HepG2 (cell line): Measurements from ENCODE around the gene DNLZ. TPM values are rescaled to one million over a fixed set of nuclear protein-coding genes. Genes with fewer than 3 reads are reported as not detected.

Experiments
- ARNT ChIP-seq: fragments of 450-650 bp; IDR thresholded peaks from 2 replicates; pipeline ENCODE4 v1.6.1; 2017
- CBFB ChIP-seq: sonication (generic); formaldehyde crosslinking; IDR thresholded peaks from 2 replicates; pipeline ENCODE4 v1.4.0; 2020; ENCODE audit warnings: missing genetic modification reagents
- CEBPZ ChIP-seq: IDR thresholded peaks from 2 replicates; pipeline ENCODE4 v1.6.1; 2012; ENCODE audit warnings: low read length, improper control_type of control experiment
- ESRRA ChIP-seq: sonication (generic); formaldehyde crosslinking; IDR thresholded peaks from 2 replicates; pipeline ENCODE4 v1.5.1; 2020; ENCODE audit warnings: mild to moderate bottlenecking, low read depth, missing genetic modification reagents
- GABPB1 ChIP-seq: IDR thresholded peaks from 2 replicates; pipeline ENCODE4 v1.6.1; 2016; ENCODE audit warnings: mild to moderate bottlenecking, missing genetic modification reagents, moderate library complexity, missing compliant biosample characterization
- HDAC2 ChIP-seq: sonication (generic); formaldehyde crosslinking; IDR thresholded peaks from 2 replicates; pipeline ENCODE4 v1.4.0; 2020; ENCODE audit warnings: missing genetic modification reagents
- JUND ChIP-seq: sonication (generic); formaldehyde crosslinking; IDR thresholded peaks from 2 replicates; pipeline ENCODE4 v1.8.0; 2022; ENCODE audit warnings: mild to moderate bottlenecking, missing genetic modification reagents
- LBX2 ChIP-seq: sonication (generic); formaldehyde crosslinking; IDR thresholded peaks from 2 replicates; pipeline ENCODE4 v1.5.0; 2020; ENCODE audit warnings: missing genetic modification reagents, mild to moderate bottlenecking, borderline replicate concordance
- MYPOP ChIP-seq: sonication (generic); formaldehyde crosslinking; IDR thresholded peaks from 2 replicates; pipeline ENCODE4 v1.8.1; 2023; ENCODE audit warnings: mild to moderate bottlenecking, moderate library complexity, missing genetic modification reagents
- NR2C2 ChIP-seq: sonication (generic); formaldehyde crosslinking; IDR thresholded peaks from 2 replicates; pipeline ENCODE4 v1.4.0; 2020; ENCODE audit warnings: missing genetic modification reagents, mild to moderate bottlenecking, moderate library complexity, borderline replicate concordance
- NR2F2 ChIP-seq: IDR thresholded peaks from 2 replicates; pipeline ENCODE4 v1.6.1; 2012; ENCODE audit warnings: low read depth, inconsistent platforms, borderline replicate concordance
- RARA ChIP-seq: IDR thresholded peaks from 2 replicates; pipeline ENCODE4 v1.6.1; 2016; ENCODE audit warnings: missing genetic modification reagents, missing compliant biosample characterization
- SOX6 ChIP-seq, 2 experiments: fragments of 450-650 bp in 1 of 2; sonication (generic) in 1 of 2; formaldehyde crosslinking in 1 of 2; IDR thresholded peaks; 2 replicates each; pipeline versions ENCODE4 v1.4.0 to v1.6.1; 2017 to 2020; ENCODE audit warnings: antibody characterized with exemption in 1 of 2, mild to moderate bottlenecking in 1 of 2, missing genetic modification reagents in 1 of 2
- SP5 ChIP-seq: IDR thresholded peaks from 2 replicates; pipeline ENCODE4 v1.6.1; 2016; ENCODE audit warnings: low read depth, borderline replicate concordance
- TERF1 ChIP-seq: sonication (generic); formaldehyde crosslinking; IDR thresholded peaks from 2 replicates; pipeline ENCODE4 v1.8.0; 2022; ENCODE audit warnings: mild to moderate bottlenecking, missing genetic modification reagents, moderate library complexity
- UBTF ChIP-seq: sonication (generic); formaldehyde crosslinking; IDR thresholded peaks from 2 replicates; pipeline ENCODE4 v1.4.0; 2020; ENCODE audit warnings: mild to moderate bottlenecking, missing genetic modification reagents
- ZBTB34 ChIP-seq: sonication (generic); formaldehyde crosslinking; IDR thresholded peaks from 2 replicates; pipeline ENCODE4 v1.8.0; 2022; ENCODE audit warnings: mild to moderate bottlenecking, missing genetic modification reagents
- ZFP41 ChIP-seq: sonication (generic); formaldehyde crosslinking; IDR thresholded peaks from 2 replicates; pipeline ENCODE4 v1.4.0; 2020; ENCODE audit warnings: mild to moderate bottlenecking, missing genetic modification reagents, borderline replicate concordance
- ZMYM4 ChIP-seq: sonication (generic); formaldehyde crosslinking; IDR thresholded peaks from 2 replicates; pipeline ENCODE4 v1.8.1; 2023; ENCODE audit warnings: mild to moderate bottlenecking, missing genetic modification reagents
- ZNF12 ChIP-seq: sonication (generic); formaldehyde crosslinking; IDR thresholded peaks from 2 replicates; pipeline ENCODE4 v1.5.0; 2020; ENCODE audit warnings: missing genetic modification reagents
- ZNF652 ChIP-seq: IDR thresholded peaks from 2 replicates; pipeline ENCODE4 v1.6.1; 2016; ENCODE audit warnings: low read depth, borderline replicate concordance
- polyA plus RNA-seq, 8 experiments: library from polyadenylated mRNA; depleted of rRNA in 3 of 8; stranded (reverse) in 7 of 8; unstranded in 1 of 8; fragments of >200 nt; fragmentation: Illumina TruSeq in 4 of 8; extraction: Trizol in 4 of 8; gene quantifications; 2 replicates each; pipeline versions ENCODE4 v1.2.1 to v1.2.3, GENCODE V29; 2011 to 2016; ENCODE audit warnings: low read depth in 4 of 8, missing spikeins in 1 of 8, mixed read lengths in 1 of 8; ENCODE audit not compliant: insufficient read depth in 1 of 8
- total RNA-seq, 5 experiments: library from RNA; depleted of rRNA; stranded (reverse); fragments of >200 nt; fragmentation: Illumina TruSeq; extraction: Trizol; gene quantifications; 2 replicates each; pipeline ENCODE4 v1.2.3, GENCODE V29; 2016; ENCODE audit warnings: low read depth in 1 of 5

DNLZ gene
- total and polyA plus RNA-seq, 2 of the 13 experiments (the other 11 are each of a cell fraction or from before 2014, with no cell fraction given) = 3.4 to 8.0 TPM

- TF ChIP-seq MYPOP (CRISPR knock-in tag) = no peak
- no peak for TF ChIP-seq CEBPZ
- TF ChIP-seq GABPB1 (CRISPR knock-in tag) = peak; percentile 18; the same call in 1 of the 2 replicates
- no peak for TF ChIP-seq ZFP41 (CRISPR knock-in tag)
- no peak for TF ChIP-seq NR2C2 (CRISPR knock-in tag)
- TF ChIP-seq ZNF12 = no peak
- no peak for TF ChIP-seq ZMYM4
- no peak for TF ChIP-seq ZBTB34
- no peak for TF ChIP-seq SOX6 (IDR thresholded peaks at IDR 0.05)
- TF ChIP-seq SOX6 (CRISPR knock-in tag; IDR thresholded peaks at IDR 0.05) = 0 out of 2 replicates have a peak, but pooled peaks have one; percentile 11
- TF ChIP-seq CBFB (CRISPR knock-in tag) = no peak
- no peak for TF ChIP-seq ESRRA (CRISPR knock-in tag)
- no peak for TF ChIP-seq HDAC2 (CRISPR knock-in tag)
- peak; percentile 53; the same call in 1 of the 2 replicates for TF ChIP-seq UBTF (CRISPR knock-in tag)
- no peak for TF ChIP-seq ARNT
- TF ChIP-seq NR2F2 = no peak
- no peak for TF ChIP-seq RARA (CRISPR knock-in tag)
- TF ChIP-seq TERF1 (CRISPR knock-in tag) = no peak
- no peak for TF ChIP-seq ZNF652
- no peak for TF ChIP-seq LBX2
- peak; percentile 31; the same call in 1 of the 2 replicates for TF ChIP-seq SP5 (CRISPR knock-in tag)
- TF ChIP-seq JUND (CRISPR knock-in tag) = no peak
These were observed 8.9 kb downstream of the DNLZ start (continued) for GRCh38 chr9:136354592-136355085.
